ENCODE measurements around the gene GRIN2C. TPM values are rescaled to one million over a fixed set of nuclear protein-coding genes. Genes with fewer than 3 reads are reported as not detected.

Gene GRIN2C
- total RNA-seq, 4 donors from 2014 or later, result 0.16 to 3.5 (median 0.42) TPM; not detected in 1

DNA sequence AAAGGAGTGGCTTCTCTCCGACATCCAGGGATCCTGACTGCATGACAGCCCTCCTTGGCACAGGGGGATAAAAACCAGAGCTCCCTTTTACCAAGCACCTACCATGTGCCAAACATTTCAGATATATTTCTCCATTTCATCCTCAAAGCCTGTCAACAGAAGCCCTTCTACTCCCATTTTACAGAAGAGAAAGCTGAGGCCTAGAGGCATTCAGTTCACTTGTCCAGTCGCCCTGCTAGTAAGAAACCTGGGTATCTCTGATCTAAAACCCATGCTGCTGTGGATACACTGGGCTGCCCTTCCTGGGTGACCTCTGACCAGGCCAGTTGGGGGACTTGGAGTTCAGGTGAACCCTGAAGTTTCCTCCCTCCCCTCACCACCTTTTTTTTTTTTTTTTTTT is 19.0 kb upstream of the GRIN2C start:
- 57 to 100% methylated on average over 1 to 2 of the region's 2 CpGs for WGBS, 2 donors (ENCODE audit: low coverage in 1 of 2)
- Histone ChIP-seq H3K36me3 (no peaks in the 10 kb centered on the region), H3K4me3 (no peak overlapping the region), H3K27me3 (peaks cover 44% of the 10 kb centered on the region), H3K9me3 (no peaks in the 10 kb centered on the region), H3K27ac (no peak overlapping the region), H3K4me1 (peaks cover 0 to 5% (median 4%) of the 10 kb centered on the region in 3 donors)
- no peak for TF ChIP-seq POLR2A (IDR thresholded peaks at IDR 0.05)
- ATAC-seq, result no peak

DNA sequence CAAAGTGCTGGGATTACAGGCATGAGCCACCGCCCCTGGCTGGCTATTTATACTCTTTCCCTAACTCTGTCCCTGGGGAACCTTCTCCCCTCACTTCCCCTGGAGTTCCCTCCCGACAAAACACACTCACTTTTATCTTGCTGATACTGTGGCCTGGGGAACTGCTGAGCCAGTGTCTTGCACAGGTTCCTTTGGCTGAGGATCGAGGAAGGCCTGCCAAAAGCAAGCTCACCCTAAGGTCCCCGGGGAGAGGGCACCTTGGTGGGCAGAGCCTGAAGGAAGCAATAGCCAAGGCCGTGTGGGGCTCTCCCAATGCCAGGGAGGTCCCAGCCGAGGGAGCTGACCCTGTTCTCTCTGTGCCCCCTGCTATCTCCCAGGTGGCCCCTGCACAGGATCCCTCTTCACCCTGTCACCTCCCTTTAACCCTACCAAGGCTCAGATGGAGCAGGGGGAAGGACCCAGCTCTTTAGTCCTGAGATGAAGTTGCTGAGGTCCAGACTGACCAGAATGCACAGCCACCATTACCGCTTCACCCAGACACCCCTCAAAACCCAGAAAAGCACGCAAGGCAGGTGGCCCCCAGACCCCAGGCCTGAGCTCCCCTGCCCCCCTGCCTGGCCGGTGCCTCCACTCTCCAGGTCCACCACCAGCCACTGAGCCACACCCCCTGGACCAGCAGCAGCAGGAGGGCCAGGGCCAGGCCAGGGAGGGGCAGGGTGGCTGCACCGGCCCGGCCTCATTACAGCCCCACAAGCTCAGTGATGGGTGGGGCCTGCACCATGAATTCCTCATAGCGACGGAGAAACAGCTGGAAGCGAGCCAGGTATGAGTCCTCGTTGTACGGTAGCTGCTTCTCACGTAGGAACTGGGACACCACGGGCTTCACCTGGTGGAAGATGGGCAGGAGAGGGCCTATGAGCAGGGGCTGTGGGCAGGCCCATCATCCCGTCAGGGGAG is 18.2 kb upstream of the GRIN2C start:
- no peak for ATAC-seq
- WGBS, 2 donors (ENCODE audit: low coverage in 1 of 2), result 72% methylated on average over 2 of the region's 19 CpGs; no CpG with 5 or more reads in 1 of the 2 donors

DNA sequence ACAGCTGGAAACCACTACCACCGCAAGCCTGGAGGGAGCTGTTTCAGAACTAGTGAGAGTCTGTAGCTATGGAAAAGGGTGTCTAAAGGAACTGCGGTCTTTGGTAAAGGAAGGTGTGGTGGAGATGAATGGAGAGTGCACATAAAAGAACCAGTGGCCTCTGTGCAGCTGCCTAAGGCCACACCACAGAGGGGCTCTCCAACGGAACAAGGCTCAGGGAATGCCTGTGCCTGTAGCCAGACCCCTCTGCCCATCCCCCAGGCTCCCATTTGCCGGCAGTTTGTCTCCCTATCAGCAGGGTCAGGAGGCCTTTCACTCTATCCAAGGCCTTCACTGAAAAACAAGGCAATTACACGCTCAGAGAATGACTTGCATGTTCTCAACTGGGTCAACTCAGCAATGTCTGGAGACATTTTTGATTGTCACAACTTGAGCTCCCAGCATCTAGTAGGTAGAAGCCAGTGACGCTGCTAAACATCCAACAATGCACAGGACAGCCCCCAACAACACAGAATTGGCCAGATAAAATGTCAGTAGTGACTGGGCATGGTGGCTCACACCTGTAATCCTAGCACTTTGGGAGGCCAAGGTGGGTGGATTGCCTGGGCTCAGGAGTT is 16.4 kb upstream of the GRIN2C start:
- Histone ChIP-seq H3K4me3 (no peak overlapping the region), H3K36me3 (no peaks in the 10 kb centered on the region), H3K27me3 (peaks cover 27% of the 10 kb centered on the region), H3K9me3 (no peaks in the 10 kb centered on the region), H3K27ac (no peak overlapping the region), H3K4me1 (peaks cover 0 to 23% (median 12%) of the 10 kb centered on the region in 3 donors)
- TF ChIP-seq POLR2AphosphoS5 (IDR thresholded peaks at IDR 0.05) (no peak), CTCF (IDR thresholded peaks at IDR 0.05) (no peak), POLR2A (IDR thresholded peaks at IDR 0.05) (no peak), EP300 (IDR thresholded peaks at IDR 0.05) (no peak)
- WGBS, 2 donors (ENCODE audit: low coverage in 1 of 2), result 31 to 42% methylated on average over 3 to 4 of the region's 6 CpGs
- no peak for ATAC-seq

More for the DNA sequence above, 18.2 kb upstream of the GRIN2C start:
- Histone ChIP-seq H3K9me3 (no peaks in the 10 kb centered on the region), H3K36me3 (no peaks in the 10 kb centered on the region), H3K4me1 (peaks cover 0 to 6% (median 5%) of the 10 kb centered on the region in 3 donors), H3K4me3 (no peak overlapping the region), H3K27me3 (peaks cover 39% of the 10 kb centered on the region), H3K27ac (no peak overlapping the region)
- no peak for TF ChIP-seq POLR2A (IDR thresholded peaks at IDR 0.05)
- no peak for TF ChIP-seq POLR2AphosphoS5 (IDR thresholded peaks at IDR 0.05)
- no peak for TF ChIP-seq EP300 (IDR thresholded peaks at IDR 0.05)
- TF ChIP-seq CTCF (IDR thresholded peaks at IDR 0.05), result no peak

DNA sequence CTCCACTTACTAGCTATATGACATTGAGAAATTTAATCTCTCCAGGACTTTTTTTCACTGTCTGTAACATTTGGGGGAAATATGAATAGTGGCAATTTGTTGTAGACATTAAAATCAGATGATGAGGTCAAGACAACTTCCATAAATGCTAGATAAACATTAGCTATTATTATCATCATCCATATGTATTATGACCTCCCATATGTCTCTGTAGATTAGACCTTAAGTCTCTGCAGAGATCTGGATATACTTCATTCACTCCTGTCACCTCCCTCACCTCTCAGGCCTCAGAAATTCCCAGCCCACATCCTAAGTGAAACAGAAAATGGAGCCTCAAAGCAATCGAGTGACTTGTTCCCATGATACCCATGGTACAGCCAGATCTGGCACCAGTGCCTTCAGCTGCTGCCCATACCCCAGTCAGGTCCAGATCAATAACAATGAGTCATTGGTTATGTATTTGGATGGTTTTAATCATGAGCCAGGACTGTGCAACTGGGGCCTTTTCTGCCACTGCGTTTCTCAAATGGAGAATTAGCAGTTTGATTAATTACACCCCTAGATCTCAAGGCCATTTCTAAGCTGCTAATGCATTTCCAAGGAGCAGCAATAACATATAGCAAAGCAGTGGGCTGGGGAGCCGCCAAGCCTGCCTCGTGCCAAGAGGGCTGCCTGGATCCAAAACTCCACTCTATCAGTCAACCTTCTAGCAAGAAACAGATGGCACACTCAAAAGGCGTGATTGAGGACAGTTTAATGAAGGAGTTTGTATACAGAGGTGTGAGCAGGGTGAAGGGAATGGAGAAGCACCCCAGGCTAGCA is 15.7 kb upstream of the GRIN2C start:
- H3K36me3 ChIP-seq, result no peaks in the 10 kb centered on the region
- 17 to 23% methylated on average over 2 to 3 of the region's 5 CpGs for WGBS, 2 donors (ENCODE audit: low coverage in 1 of 2)
- no peak for TF ChIP-seq CTCF (IDR thresholded peaks at IDR 0.05)
- no peak for TF ChIP-seq POLR2A (IDR thresholded peaks at IDR 0.05)
- TF ChIP-seq POLR2AphosphoS5 (IDR thresholded peaks at IDR 0.05), result no peak
- no peak for TF ChIP-seq EP300 (IDR thresholded peaks at IDR 0.05)
- no peaks in the 10 kb centered on the region for H3K9me3 ChIP-seq
- ATAC-seq, result no peak
- no peak overlapping the region for H3K4me3 ChIP-seq
- H3K27ac ChIP-seq, result no peak overlapping the region
- peaks cover 23% of the 10 kb centered on the region for H3K27me3 ChIP-seq
- H3K4me1 ChIP-seq, result peaks cover 0 to 25% (median 12%) of the 10 kb centered on the region in 3 donors

DNA sequence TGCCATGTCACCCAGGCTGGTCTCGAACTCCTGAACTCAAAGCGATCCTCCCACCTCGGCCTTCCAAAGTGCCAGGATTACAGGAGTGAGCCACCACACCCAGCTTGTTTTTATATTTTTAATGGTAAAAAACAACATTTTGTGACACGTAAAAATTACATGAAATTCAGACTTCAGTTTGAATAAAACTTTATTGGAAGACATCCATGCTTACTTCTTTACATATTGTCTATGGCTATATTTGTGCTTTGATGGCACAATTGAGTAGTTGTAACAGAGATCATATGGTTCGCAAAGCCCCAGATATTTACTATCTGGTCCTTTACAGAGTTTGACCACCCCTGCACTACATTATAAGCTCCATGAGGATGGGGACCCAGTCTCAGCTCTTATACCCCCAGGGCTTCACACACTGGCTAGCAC is 14.9 kb upstream of the GRIN2C start:
- no peak for ATAC-seq
- peaks cover 18% of the 10 kb centered on the region for H3K27me3 ChIP-seq
- no peaks in the 10 kb centered on the region for H3K36me3 ChIP-seq
- no peak overlapping the region for H3K4me3 ChIP-seq
- H3K9me3 ChIP-seq, result no peaks in the 10 kb centered on the region
- WGBS, 2 donors (ENCODE audit: low coverage in 1 of 2), result 98 to 100% methylated on average over 2 to 5 of the region's 5 CpGs
- no peak overlapping the region for H3K27ac ChIP-seq
- no peak for TF ChIP-seq POLR2A (IDR thresholded peaks at IDR 0.05)
- TF ChIP-seq EP300 (IDR thresholded peaks at IDR 0.05), result no peak
- no peak for TF ChIP-seq POLR2AphosphoS5 (IDR thresholded peaks at IDR 0.05)
- no peak for TF ChIP-seq CTCF (IDR thresholded peaks at IDR 0.05)
- peaks cover 0 to 25% (median 12%) of the 10 kb centered on the region in 3 donors for H3K4me1 ChIP-seq

Data from gastroesophageal sphincter (tissue), 4 donors.